Memory B cell (primary cell): ENCODE data around the gene TMEM258.

Source experiments
- ATAC-seq: fragments of 150-1000 bp; cut with Tn5 transposase; 2 replicates; pipeline ENCODE4 v1.10.0; 2021; ENCODE audit warnings: low read depth, mild to moderate bottlenecking, moderate library complexity
- DNase-seq, 2 donors: peaks; one replicate each; pipeline ENCODE4 v3.0.0; 2022; ENCODE audit warnings: low spot score in 2 of 2
- H3K27ac Mint-ChIP-seq: one replicate; pipeline ENCODE4 v1.8.0; 2022; ENCODE audit warnings: mild to moderate bottlenecking, moderate library complexity, mixed read lengths
- H3K27me3 Mint-ChIP-seq: one replicate; pipeline ENCODE4 v1.8.0; 2022; ENCODE audit warnings: mixed read lengths
- H3K36me3 Mint-ChIP-seq: one replicate; pipeline ENCODE4 v1.8.0; 2022; ENCODE audit warnings: mild to moderate bottlenecking, mixed read lengths
- H3K4me1 Mint-ChIP-seq: one replicate; pipeline ENCODE4 v1.8.0; 2022; ENCODE audit warnings: mixed read lengths
- H3K4me3 Mint-ChIP-seq: one replicate; pipeline ENCODE4 v1.8.0; 2022; ENCODE audit warnings: mild to moderate bottlenecking, moderate library complexity, mixed read lengths
- H3K9me3 Mint-ChIP-seq: one replicate; pipeline ENCODE4 v1.8.0; 2022; ENCODE audit warnings: mixed read lengths

The TMEM258 gene

GRCh38 chr11:61745781-61746441 lies 46.5 kb downstream of the TMEM258 start:
- no peak overlapping the region for H3K4me3 Mint-ChIP-seq
- H3K9me3 Mint-ChIP-seq, result no peaks in the 10 kb centered on the region
- DNase-seq (no peak), ATAC-seq (no peak)
- no peak overlapping the region for H3K27ac Mint-ChIP-seq
- H3K36me3 Mint-ChIP-seq, result peaks cover 1% of the 10 kb centered on the region
- peaks cover 9% of the 10 kb centered on the region for H3K27me3 Mint-ChIP-seq
- peaks cover under 1% of the 10 kb centered on the region for H3K4me1 Mint-ChIP-seq

- DNase-seq (no peak), ATAC-seq (no peak)
- H3K27me3 Mint-ChIP-seq, result peaks cover 6% of the 10 kb centered on the region
- H3K36me3 Mint-ChIP-seq, result no peaks in the 10 kb centered on the region
- H3K27ac Mint-ChIP-seq, result no peak overlapping the region
- H3K4me3 Mint-ChIP-seq, result no peak overlapping the region
- no peaks in the 10 kb centered on the region for H3K4me1 Mint-ChIP-seq
- no peaks in the 10 kb centered on the region for H3K9me3 Mint-ChIP-seq
Measured at GRCh38 chr11:61744609-61745156, 47.7 kb downstream of the TMEM258 start.

- H3K27me3 Mint-ChIP-seq, result peaks cover 2% of the 10 kb centered on the region
- no peaks in the 10 kb centered on the region for H3K4me1 Mint-ChIP-seq
- DNase-seq (no peak), ATAC-seq (no peak)
- H3K9me3 Mint-ChIP-seq, result no peaks in the 10 kb centered on the region
- H3K36me3 Mint-ChIP-seq, result no peaks in the 10 kb centered on the region
- no peak overlapping the region for H3K27ac Mint-ChIP-seq
- no peak overlapping the region for H3K4me3 Mint-ChIP-seq
Measured at GRCh38 chr11:61744181-61744580, 48.2 kb downstream of the TMEM258 start.

GRCh38 chr11:61743486-61744095 lies 48.8 kb downstream of the TMEM258 start:
- H3K9me3 Mint-ChIP-seq, result no peaks in the 10 kb centered on the region
- no peaks in the 10 kb centered on the region for H3K36me3 Mint-ChIP-seq
- no peak overlapping the region for H3K27ac Mint-ChIP-seq
- no peaks in the 10 kb centered on the region for H3K4me1 Mint-ChIP-seq
- no peak for DNase-seq
- no peak for ATAC-seq
- peaks cover under 1% of the 10 kb centered on the region for H3K27me3 Mint-ChIP-seq
- no peak overlapping the region for H3K4me3 Mint-ChIP-seq

GRCh38 chr11:61742391-61742790 lies 50.0 kb downstream of the TMEM258 start:
- DNase-seq, result no peak
- no peak overlapping the region for H3K27ac Mint-ChIP-seq
- H3K9me3 Mint-ChIP-seq, result no peaks in the 10 kb centered on the region
- no peak overlapping the region for H3K4me3 Mint-ChIP-seq
- no peaks in the 10 kb centered on the region for H3K36me3 Mint-ChIP-seq
- peaks cover 5% of the 10 kb centered on the region for H3K27me3 Mint-ChIP-seq
- ATAC-seq, result no peak
- no peaks in the 10 kb centered on the region for H3K4me1 Mint-ChIP-seq

GRCh38 chr11:61739966-61740365 lies 52.4 kb downstream of the TMEM258 start:
- H3K4me3 Mint-ChIP-seq, result no peak overlapping the region
- DNase-seq (no peak), ATAC-seq (no peak)
- H3K27ac Mint-ChIP-seq, result no peak overlapping the region
- peaks cover 5% of the 10 kb centered on the region for H3K27me3 Mint-ChIP-seq
- H3K36me3 Mint-ChIP-seq, result no peaks in the 10 kb centered on the region
- no peaks in the 10 kb centered on the region for H3K4me1 Mint-ChIP-seq
- no peaks in the 10 kb centered on the region for H3K9me3 Mint-ChIP-seq

- Mint-ChIP-seq H3K36me3 (no peaks in the 10 kb centered on the region), H3K4me3 (no peak overlapping the region), H3K27me3 (peaks cover 5% of the 10 kb centered on the region), H3K27ac (no peak overlapping the region), H3K4me1 (no peaks in the 10 kb centered on the region), H3K9me3 (no peaks in the 10 kb centered on the region)
- no peak for ATAC-seq
- no peak for DNase-seq
Measured at GRCh38 chr11:61739413-61739812, 53.0 kb downstream of the TMEM258 start.
